ENCODE measurements around the gene IRF4.
"Not testable (repeated sequence)": the region's sequence is repeated elsewhere in the genome, so short reads cannot be mapped to it uniquely, and the experiment has no call there.

Gene IRF4

GRCh38 chr6:370555-370954 is 21.0 kb upstream of the IRF4 start:
- Histone ChIP-seq H3K36me3 (replicated peaks; ENCODE audit: insufficient read depth, low read length) (no peaks in the 10 kb centered on the region), H3K27ac (ENCODE audit: low read length) (no peak overlapping the region), H3F3A (ENCODE audit: insufficient read depth, low read length) (no peaks in the 10 kb centered on the region), H3K27me3 (replicated peaks; ENCODE audit: insufficient read depth, low read length) (no peaks in the 10 kb centered on the region), H3K9me2 (replicated peaks; ENCODE audit: insufficient read depth, low read length) (no peaks in the 10 kb centered on the region), H3K4me1 (ENCODE audit: low read length) (no peaks in the 10 kb centered on the region), H3K4me3 (ENCODE audit: low read length) (no peak overlapping the region), H3K9ac (ENCODE audit: low read length) (no peak overlapping the region), H2AFZ (ENCODE audit: low read length) (no peak overlapping the region), H4K20me1 (ENCODE audit: insufficient read depth, low read length) (no peaks in the 10 kb centered on the region), H3K79me2 (ENCODE audit: low read length) (no peaks in the 10 kb centered on the region), H3K4me2 (ENCODE audit: low read depth, low read length) (no peak overlapping the region), H3K9me3 (replicated peaks; ENCODE audit: insufficient read depth, low read length) (no peaks in the 10 kb centered on the region)
- DNase-seq, result no peak
- no peak for TF ChIP-seq EZH2phosphoT487 (IDR thresholded peaks at IDR 0.05; ENCODE audit: low read length)
- no peak for TF ChIP-seq CTCF (IDR thresholded peaks at IDR 0.05; ENCODE audit: low read length)
- TF ChIP-seq EZH2 (optimal IDR thresholded peaks at IDR 0.05; ENCODE audit: low read depth, low read length), result no peak

- not testable (repeated sequence) for H2AFZ ChIP-seq (ENCODE audit: low read length); H3K4me1 ChIP-seq (ENCODE audit: low read length); H3K9me3 ChIP-seq (replicated peaks; ENCODE audit: insufficient read depth, low read length); H4K20me1 ChIP-seq (ENCODE audit: insufficient read depth, low read length); H3K27ac ChIP-seq (ENCODE audit: low read length); H3K9me2 ChIP-seq (replicated peaks; ENCODE audit: insufficient read depth, low read length); DNase-seq; H3K4me2 ChIP-seq (ENCODE audit: low read depth, low read length); H3F3A ChIP-seq (ENCODE audit: insufficient read depth, low read length); H3K79me2 ChIP-seq (ENCODE audit: low read length); H3K27me3 ChIP-seq (replicated peaks; ENCODE audit: insufficient read depth, low read length); H3K9ac ChIP-seq (ENCODE audit: low read length); H3K4me3 ChIP-seq (ENCODE audit: low read length); H3K36me3 ChIP-seq (replicated peaks; ENCODE audit: insufficient read depth, low read length)
These were observed 19.7 kb upstream of the IRF4 start for GRCh38 chr6:371851-372250.

DNA sequence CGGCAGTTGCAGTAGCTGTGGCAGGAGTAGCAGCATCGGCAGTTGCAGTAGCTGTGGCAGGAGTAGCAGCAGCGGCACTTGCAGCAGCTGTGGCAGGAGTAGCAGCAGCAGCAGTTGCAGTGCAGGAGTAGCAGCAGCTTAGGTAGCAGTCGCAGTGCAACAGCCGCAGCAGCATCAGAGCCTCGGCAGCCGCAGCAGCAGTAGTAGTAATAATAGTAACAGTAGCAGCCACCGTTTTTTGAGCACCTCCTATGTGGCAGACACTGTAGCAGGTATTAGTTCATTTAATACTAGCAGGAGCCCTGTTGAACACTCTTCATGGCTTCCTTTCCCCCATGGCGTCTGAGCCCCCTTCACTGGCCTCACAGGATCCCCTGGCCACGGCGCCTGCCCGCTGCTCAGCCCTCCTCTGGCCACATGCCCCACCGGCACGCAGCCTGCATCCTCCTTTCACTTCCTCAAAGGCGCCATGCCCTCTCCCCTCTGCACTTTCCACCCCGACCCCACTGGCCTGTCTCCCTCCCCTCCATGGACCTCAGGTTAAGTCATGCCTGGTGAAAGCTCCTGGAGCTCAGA is 19.1 kb upstream of the IRF4 start:
- Histone ChIP-seq H3K4me2 (ENCODE audit: low read depth, low read length) (no peak overlapping the region), H3F3A (ENCODE audit: insufficient read depth, low read length) (no peaks in the 10 kb centered on the region), H3K9me2 (replicated peaks; ENCODE audit: insufficient read depth, low read length) (no peaks in the 10 kb centered on the region), H3K4me3 (ENCODE audit: low read length) (no peak overlapping the region), H3K9me3 (replicated peaks; ENCODE audit: insufficient read depth, low read length) (no peaks in the 10 kb centered on the region), H2AFZ (ENCODE audit: low read length) (no peak overlapping the region), H3K27me3 (replicated peaks; ENCODE audit: insufficient read depth, low read length) (no peaks in the 10 kb centered on the region), H3K4me1 (ENCODE audit: low read length) (no peaks in the 10 kb centered on the region), H4K20me1 (ENCODE audit: insufficient read depth, low read length) (no peaks in the 10 kb centered on the region), H3K79me2 (ENCODE audit: low read length) (no peaks in the 10 kb centered on the region), H3K27ac (ENCODE audit: low read length) (no peak overlapping the region), H3K9ac (ENCODE audit: low read length) (no peak overlapping the region), H3K36me3 (replicated peaks; ENCODE audit: insufficient read depth, low read length) (no peaks in the 10 kb centered on the region)
- TF ChIP-seq CTCF (IDR thresholded peaks at IDR 0.05; ENCODE audit: low read length) (no peak), EZH2phosphoT487 (IDR thresholded peaks at IDR 0.05; ENCODE audit: low read length) (no peak), EZH2 (optimal IDR thresholded peaks at IDR 0.05; ENCODE audit: low read depth, low read length) (no peak)
- no peak for DNase-seq

DNA sequence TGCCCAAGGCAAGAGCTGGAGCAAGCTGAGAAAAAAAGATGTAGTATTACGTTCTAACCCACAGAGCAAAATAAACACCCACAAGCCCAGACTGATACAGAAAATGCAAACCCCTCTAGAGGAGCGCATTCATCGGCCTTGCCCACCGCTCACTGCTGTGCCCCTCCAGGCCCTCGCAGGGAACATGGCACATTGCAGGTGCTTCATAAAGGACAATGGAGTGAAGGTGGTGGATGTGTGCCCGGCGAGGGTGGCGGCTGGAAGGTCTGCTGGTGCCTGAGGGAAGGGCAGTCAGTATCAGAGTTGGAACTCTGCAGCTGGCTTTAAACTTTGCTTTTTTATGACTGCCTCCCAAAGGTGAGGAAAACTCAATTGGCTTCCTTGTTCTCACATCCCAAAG is 18.5 kb upstream of the IRF4 start:
- H3K27me3 ChIP-seq (replicated peaks; ENCODE audit: insufficient read depth, low read length), result no peaks in the 10 kb centered on the region
- TF ChIP-seq CTCF (IDR thresholded peaks at IDR 0.05; ENCODE audit: low read length), result no peak
- no peak for TF ChIP-seq EZH2 (optimal IDR thresholded peaks at IDR 0.05; ENCODE audit: low read depth, low read length)
- TF ChIP-seq EZH2phosphoT487 (IDR thresholded peaks at IDR 0.05; ENCODE audit: low read length), result no peak
- H3K9ac ChIP-seq (ENCODE audit: low read length), result no peak overlapping the region
- H3K9me2 ChIP-seq (replicated peaks; ENCODE audit: insufficient read depth, low read length), result no peaks in the 10 kb centered on the region
- no peak overlapping the region for H3K4me3 ChIP-seq (ENCODE audit: low read length)
- H3K4me1 ChIP-seq (ENCODE audit: low read length), result no peaks in the 10 kb centered on the region
- no peak for DNase-seq
- no peaks in the 10 kb centered on the region for H3K79me2 ChIP-seq (ENCODE audit: low read length)
- no peak overlapping the region for H3K27ac ChIP-seq (ENCODE audit: low read length)
- no peak overlapping the region for H2AFZ ChIP-seq (ENCODE audit: low read length)
- no peaks in the 10 kb centered on the region for H3K36me3 ChIP-seq (replicated peaks; ENCODE audit: insufficient read depth, low read length)
- H3K4me2 ChIP-seq (ENCODE audit: low read depth, low read length), result no peak overlapping the region
- H4K20me1 ChIP-seq (ENCODE audit: insufficient read depth, low read length), result no peaks in the 10 kb centered on the region
- no peaks in the 10 kb centered on the region for H3F3A ChIP-seq (ENCODE audit: insufficient read depth, low read length)
- H3K9me3 ChIP-seq (replicated peaks; ENCODE audit: insufficient read depth, low read length), result no peaks in the 10 kb centered on the region

Measured in MM.1S (cell line).